ENCODE results near the gene CHIA. TPM values are rescaled to one million over a fixed set of nuclear protein-coding genes. Genes with fewer than 3 reads are reported as not detected.

Gene CHIA
- total and polyA plus RNA-seq, 2 donors (not counting 3 experiments of a cell fraction or from before 2014, with no cell fraction given), result not detected

DNA sequence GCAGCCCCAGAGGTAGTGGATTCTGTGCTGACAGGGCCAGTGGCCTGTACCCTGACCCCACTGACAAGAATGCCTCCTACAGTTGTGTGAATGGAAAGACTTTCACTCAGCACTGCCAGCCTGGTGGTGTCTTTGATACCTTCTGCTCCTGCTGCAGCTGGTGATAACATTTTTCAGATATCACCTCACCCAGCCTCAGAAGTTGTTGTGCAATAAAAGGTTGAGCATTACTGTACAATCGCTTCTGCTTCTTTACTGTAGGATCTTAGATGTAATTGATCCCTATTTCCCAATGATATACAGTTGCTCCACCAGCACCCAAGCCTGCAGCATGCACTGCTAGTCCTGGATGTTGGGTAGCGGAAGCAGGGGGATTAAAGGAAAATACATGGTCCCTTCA lies 4.8 kb upstream of the CHIA start:
- intact Hi-C loops (cut with micrococcal nuclease) (no loop called here), dilution Hi-C loops (cut with MboI; ENCODE audit: extremely low pct_ligation_motif_present, low sequenced_read_pairs) (no loop called here)
- Histone ChIP-seq H3K4me2 (ENCODE audit: insufficient read depth, low read length) (no peak overlapping the region), H4K20me1 (replicated peaks; ENCODE audit: control insufficient read depth, extremely low read depth, insufficient read depth, low read length) (no peaks in the 10 kb centered on the region), H3K27ac (ENCODE audit: insufficient read depth, low read depth, low read length) (no peak overlapping the region), H3K9me3 (replicated peaks; ENCODE audit: control insufficient read depth, insufficient read depth, low read length) (no peaks in the 10 kb centered on the region), H3K4me3 (replicated peaks in 1 of 3; ENCODE audit: insufficient read depth in 1 of 3, low read depth in 1 of 3, low read length in 3 of 3) (no peak overlapping the region), H3K9ac (replicated peaks; ENCODE audit: extremely low read depth, insufficient read depth, low read length) (no peak overlapping the region), H3K4me1 (ENCODE audit: control insufficient read depth, extremely low read depth, insufficient read depth, low read length) (no peaks in the 10 kb centered on the region), H2AFZ (ENCODE audit: low read depth, low read length) (no peak overlapping the region), H3K36me3 (ENCODE audit: control insufficient read depth in 2 of 2, extremely low read depth in 1 of 2, insufficient read depth in 2 of 2, low read length in 2 of 2) (no peaks in the 10 kb centered on the region), H3K27me3 (ENCODE audit: control insufficient read depth in 2 of 2, insufficient read depth in 2 of 2, low read length in 2 of 2) (no peaks in the 10 kb centered on the region), H3K9me1 (replicated peaks; ENCODE audit: control insufficient read depth, extremely low read depth, insufficient read depth, low read length) (no peaks in the 10 kb centered on the region), H3K79me2 (ENCODE audit: control insufficient read depth, insufficient read depth, low read length) (no peaks in the 10 kb centered on the region)
- no peak for TF ChIP-seq POLR2A (IDR thresholded peaks at IDR 0.05; ENCODE audit: low read depth, low read length)
- no peak for TF ChIP-seq POLR2AphosphoS5 (IDR thresholded peaks at IDR 0.05; ENCODE audit: insufficient read depth, low read depth, low read length)
- no peak for TF ChIP-seq EZH2 (IDR thresholded peaks at IDR 0.05; ENCODE audit: borderline replicate concordance, low read depth, low read length, severe bottlenecking)
- TF ChIP-seq, protein P1, sequence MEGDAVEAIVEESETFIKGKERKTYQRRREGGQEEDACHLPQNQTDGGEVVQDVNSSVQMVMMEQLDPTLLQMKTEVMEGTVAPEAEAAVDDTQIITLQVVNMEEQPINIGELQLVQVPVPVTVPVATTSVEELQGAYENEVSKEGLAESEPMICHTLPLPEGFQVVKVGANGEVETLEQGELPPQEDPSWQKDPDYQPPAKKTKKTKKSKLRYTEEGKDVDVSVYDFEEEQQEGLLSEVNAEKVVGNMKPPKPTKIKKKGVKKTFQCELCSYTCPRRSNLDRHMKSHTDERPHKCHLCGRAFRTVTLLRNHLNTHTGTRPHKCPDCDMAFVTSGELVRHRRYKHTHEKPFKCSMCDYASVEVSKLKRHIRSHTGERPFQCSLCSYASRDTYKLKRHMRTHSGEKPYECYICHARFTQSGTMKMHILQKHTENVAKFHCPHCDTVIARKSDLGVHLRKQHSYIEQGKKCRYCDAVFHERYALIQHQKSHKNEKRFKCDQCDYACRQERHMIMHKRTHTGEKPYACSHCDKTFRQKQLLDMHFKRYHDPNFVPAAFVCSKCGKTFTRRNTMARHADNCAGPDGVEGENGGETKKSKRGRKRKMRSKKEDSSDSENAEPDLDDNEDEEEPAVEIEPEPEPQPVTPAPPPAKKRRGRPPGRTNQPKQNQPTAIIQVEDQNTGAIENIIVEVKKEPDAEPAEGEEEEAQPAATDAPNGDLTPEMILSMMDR (IDR thresholded peaks at IDR 0.05; ENCODE audit: extremely low read depth in 1 of 2, insufficient read depth in 1 of 2, low read depth in 1 of 2, low read length in 2 of 2), result no peak
- TF ChIP-seq JUN (IDR thresholded peaks at IDR 0.05; ENCODE audit: borderline replicate concordance, insufficient read depth, insufficient read length, low read depth), result no peak
- no peak for TF ChIP-seq MYC (IDR thresholded peaks at IDR 0.05; ENCODE audit: low read depth, low read length)
- TF ChIP-seq, protein P2, sequence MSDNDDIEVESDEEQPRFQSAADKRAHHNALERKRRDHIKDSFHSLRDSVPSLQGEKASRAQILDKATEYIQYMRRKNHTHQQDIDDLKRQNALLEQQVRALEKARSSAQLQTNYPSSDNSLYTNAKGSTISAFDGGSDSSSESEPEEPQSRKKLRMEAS (IDR thresholded peaks at IDR 0.05; ENCODE audit: insufficient read depth, insufficient read length), result no peak
- TF ChIP-seq GATA2 (IDR thresholded peaks at IDR 0.05; ENCODE audit: insufficient read depth, insufficient read length, low read depth, low read length), result no peak
- no peak for TF ChIP-seq FOS (IDR thresholded peaks at IDR 0.05; ENCODE audit: borderline replicate concordance, insufficient read depth, low read length)
- FAIRE-seq (no peak), DNase-seq (ENCODE audit: low read depth, low spot score) (no peak)
- CTCF ChIA-PET, result interaction anchor here (1.4 kb wide), 1 partner anchor 11 kb away, joined by 3 read pairs; no protein-coding TSS in a partner anchor
- BruUV-seq (replicated peaks), result no TSS peak
- POLR2A ChIA-PET, result no interaction called here
